Renal cortex interstitium (tissue), 11 donors: ENCODE measurements around the gene CYP4F12. TPM values are rescaled to one million over a fixed set of nuclear protein-coding genes. Genes with fewer than 3 reads are reported as not detected.

ENCODE experiments used
- DNase-seq, 11 donors: peaks; one replicate each; pipeline ENCODE4 v3.0.0-alpha.2; 2013; ENCODE audit warnings: low read depth in 9 of 11, low spot score in 4 of 11; ENCODE audit errors: extremely low read depth in 1 of 11
- polyA plus RNA-seq, 3 donors: library from polyadenylated mRNA; unstranded; fragments of 120-200 nt; gene quantifications; one replicate each; pipeline ENCODE4 v1.2.1, GENCODE V29; 2013; ENCODE audit not compliant: insufficient read length in 3 of 3

Gene CYP4F12
- polyA plus RNA-seq, 3 donors, result 0.62 to 1.3 TPM; not detected in 1

DNA sequence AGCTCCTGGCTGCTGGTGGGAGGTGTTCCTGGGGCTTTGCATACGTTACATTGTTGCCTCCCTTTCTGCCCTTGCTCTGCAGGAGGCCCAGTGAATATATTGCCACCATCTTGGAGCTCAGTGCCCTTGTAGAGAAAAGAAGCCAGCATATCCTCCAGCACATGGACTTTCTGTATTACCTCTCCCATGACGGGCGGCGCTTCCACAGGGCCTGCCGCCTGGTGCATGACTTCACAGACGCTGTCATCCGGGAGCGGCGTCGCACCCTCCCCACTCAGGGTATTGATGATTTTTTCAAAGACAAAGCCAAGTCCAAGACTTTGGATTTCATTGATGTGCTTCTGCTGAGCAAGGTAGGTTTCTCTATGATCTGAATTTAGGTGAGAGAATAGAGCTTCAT is 10.5 kb downstream of the CYP4F12 start:
- DNase-seq, result no peak

- peak in 3 of 11 donors; percentile 1 to 5 (median 1) for DNase-seq
Observed at GRCh38 chr19:15684828-15685227, 11.9 kb downstream of the CYP4F12 start.

DNA sequence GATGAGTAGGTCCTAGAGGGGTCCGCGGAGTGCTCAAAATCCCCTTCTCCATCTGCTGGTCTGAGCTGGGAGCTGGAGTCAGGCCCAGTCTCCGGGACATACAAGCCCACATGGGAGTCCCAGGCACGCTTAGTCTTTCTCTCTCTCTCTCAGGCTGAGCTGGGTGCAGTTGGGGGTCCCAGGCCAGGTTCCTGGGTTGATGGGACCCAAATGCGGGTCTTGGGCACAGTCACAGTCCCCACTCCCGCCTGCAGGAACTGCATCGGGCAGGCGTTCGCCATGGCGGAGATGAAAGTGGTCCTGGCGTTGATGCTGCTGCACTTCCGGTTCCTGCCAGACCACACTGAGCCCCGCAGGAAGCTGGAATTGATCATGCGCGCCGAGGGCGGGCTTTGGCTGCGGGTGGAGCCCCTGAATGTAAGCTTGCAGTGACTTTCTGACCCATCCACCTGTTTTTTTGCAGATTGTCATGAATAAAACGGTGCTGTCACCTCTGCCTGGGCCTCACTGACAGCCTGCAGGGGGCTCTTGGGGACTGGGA is 23.8 kb downstream of the CYP4F12 start:
- no peak for DNase-seq

DNA sequence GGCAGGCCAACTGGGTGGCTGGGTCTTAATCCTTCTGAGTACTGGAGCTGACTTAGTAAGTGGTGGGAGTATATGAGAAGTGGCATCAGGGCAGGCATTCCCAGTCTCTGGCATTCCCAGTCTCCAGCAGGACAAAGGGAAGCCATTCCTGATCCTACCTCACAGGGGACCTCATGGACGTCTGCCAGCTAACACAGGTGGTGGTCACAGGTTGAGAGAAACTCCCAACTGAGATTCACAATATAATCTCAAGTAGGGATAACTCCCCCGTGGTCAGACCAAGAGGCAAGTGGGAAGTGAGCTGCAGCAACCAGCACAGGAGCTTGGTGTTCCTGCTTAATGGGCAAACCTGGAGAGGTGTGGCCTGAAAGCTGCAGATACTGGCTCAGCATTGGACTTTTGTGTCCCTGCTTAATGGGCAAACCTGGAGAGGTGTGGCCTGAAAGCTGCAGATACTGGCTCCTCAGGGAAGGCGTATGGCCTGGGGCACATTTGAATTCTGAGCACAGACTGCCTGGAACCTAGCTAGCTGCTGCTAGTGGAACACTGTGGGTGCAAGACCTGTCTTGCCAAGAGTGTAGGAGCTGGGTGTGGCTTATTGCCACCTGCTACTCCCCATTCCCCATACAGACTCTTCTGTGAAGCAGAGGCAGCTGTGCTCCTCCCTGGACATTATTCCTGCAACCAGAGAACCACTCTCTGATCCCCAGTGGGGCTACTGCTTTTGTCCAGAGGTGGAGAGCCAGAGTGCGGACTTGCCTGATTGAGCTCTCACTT is 29.1 kb downstream of the CYP4F12 start:
- no peak for DNase-seq

GRCh38 chr19:15702534-15702930 is 29.6 kb downstream of the CYP4F12 start:
- DNase-seq, result peak in 7 of 11 donors; percentile 8 to 48 (median 9)

- DNase-seq, result no peak
Observed at GRCh38 chr19:15714638-15715037, 41.8 kb downstream of the CYP4F12 start.

GRCh38 chr19:15715642-15716041 is 42.8 kb downstream of the CYP4F12 start:
- DNase-seq, result no peak

GRCh38 chr19:15717809-15718208 is 44.9 kb downstream of the CYP4F12 start:
- no peak for DNase-seq

GRCh38 chr19:15721268-15721667 is 48.4 kb downstream of the CYP4F12 start:
- DNase-seq, result no peak

GRCh38 chr19:15722956-15723355 is 50.1 kb downstream of the CYP4F12 start:
- no peak for DNase-seq

DNA sequence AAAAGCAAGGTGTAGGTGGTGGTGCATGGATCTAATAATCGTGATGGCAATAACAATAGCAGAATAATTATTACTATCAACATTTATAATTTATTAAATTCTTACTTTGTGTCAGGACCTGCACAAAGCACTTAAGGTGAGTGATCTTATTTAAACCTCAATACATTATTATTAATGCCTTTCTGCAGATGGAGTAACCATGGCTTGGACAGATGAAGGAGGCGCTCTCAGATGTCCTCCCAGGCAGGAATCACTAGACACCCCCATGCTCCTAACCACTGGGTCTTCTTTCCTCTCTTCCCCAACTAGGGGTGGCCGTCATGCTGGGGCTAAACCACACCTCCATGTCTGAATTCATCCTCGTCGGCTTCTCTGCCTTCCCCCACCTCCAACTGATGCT is 54.8 kb downstream of the CYP4F12 start, which contains the start of gene OR10H2:
TSS of gene OR10H2 (plus strand) at position 301 of the 400 bp plus-strand sequence. CDS start at position 321, 20 bp downstream.
- no peak for DNase-seq

DNA sequence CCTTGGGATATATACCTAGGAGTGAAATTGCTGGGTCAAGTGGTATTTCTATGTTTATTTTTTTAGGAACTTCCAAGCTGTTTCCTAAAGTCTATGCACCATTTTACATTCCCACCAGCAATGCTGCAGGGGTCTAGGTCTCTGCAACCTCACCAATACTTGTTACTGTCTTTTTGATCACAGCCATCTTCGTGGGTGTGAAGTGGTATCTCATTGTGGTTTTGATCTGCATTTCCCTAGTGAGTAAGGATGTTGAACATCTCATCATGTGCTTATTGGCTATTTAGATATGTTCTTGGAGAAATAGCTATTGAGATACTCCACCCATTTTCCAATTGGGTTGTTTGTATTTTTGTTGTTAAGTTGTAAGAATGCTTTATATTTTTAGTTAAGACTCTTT is 57.7 kb downstream of the CYP4F12 start:
- no peak for DNase-seq

- no peak for DNase-seq
Observed at GRCh38 chr19:15732388-15732787, 59.5 kb downstream of the CYP4F12 start.

GRCh38 chr19:15733895-15734294 is 61.0 kb downstream of the CYP4F12 start:
- no peak for DNase-seq

GRCh38 chr19:15737722-15738121 is 64.8 kb downstream of the CYP4F12 start, which contains the start of gene OR10H3:
OR10H3 (plus strand) TSS chr19:15737985; CDS start chr19:15741393, 3,408 bp downstream.
- no peak for DNase-seq

GRCh38 chr19:15740785-15741184 is 67.9 kb downstream of the CYP4F12 start:
- no peak for DNase-seq

Other genes starting within 250 kb of the CYP4F12 start
- 10 to 100 TPM; 23.6 to 40.5 (median 38.7) TPM for gene WIZ, start 223.1 kb upstream of the CYP4F12 start, polyA plus RNA-seq
- gene RASAL3, start 208.5 kb upstream of the CYP4F12 start, polyA plus RNA-seq, result 1 to 10 TPM in 1 of 3 donors, under 1 TPM in 2; 0.51 to 1.3 (median 0.92) TPM
- gene PGLYRP2, start 193.6 kb upstream of the CYP4F12 start, polyA plus RNA-seq, result under 1 TPM in 1 of 3 donors, not detected in 2; 0.08 TPM
- gene CYP4F22, start 164.6 kb upstream of the CYP4F12 start, polyA plus RNA-seq, result under 1 TPM; 0.11 to 0.22 (median 0.16) TPM
- not detected for gene CYP4F8, start 57.9 kb upstream of the CYP4F12 start, polyA plus RNA-seq
- gene CYP4F3, start 32.2 kb upstream of the CYP4F12 start, polyA plus RNA-seq, result under 1 TPM; 0.37 to 0.92 (median 0.62) TPM
- not detected for gene OR10H2, start 54.9 kb downstream of the CYP4F12 start, polyA plus RNA-seq
- not detected for gene OR10H3, start 64.9 kb downstream of the CYP4F12 start, polyA plus RNA-seq
- under 1 TPM; 0.06 to 0.09 (median 0.09) TPM for gene OR10H5, start 114.6 kb downstream of the CYP4F12 start, polyA plus RNA-seq
- gene OR10H1, start 142.6 kb downstream of the CYP4F12 start, polyA plus RNA-seq, result under 1 TPM; 0.06 to 0.08 (median 0.08) TPM
- under 1 TPM in 2 of 3 donors, not detected in 1; 0.39 to 0.53 TPM for gene CYP4F2, start 225.0 kb downstream of the CYP4F12 start, polyA plus RNA-seq